IMR-90 (cell line): ENCODE results near the gene ZCCHC14. TPM values are rescaled to one million over a fixed set of nuclear protein-coding genes. Genes with fewer than 3 reads are reported as not detected.
A peak's percentile ranks its signal among the peaks of the same experiment; 100 is the strongest.

ENCODE experiments used
- ATAC-seq: fragments of 200-7000 bp; cut with Tn5 transposase; 2 replicates; pipeline ENCODE4 v1.9.1; 2020; ENCODE audit warnings: low read depth, mild to moderate bottlenecking, moderate library complexity
- BruUV-seq: library from RNA; stranded (reverse); fragments of 400-500 nt; replicated peaks from 2 replicates; lab custom pipeline; 2021; lab: Mats Ljungman, UMichigan
- CTCF ChIA-PET: fragments of 300-600 bp; formaldehyde crosslinking; extraction: SDS; loops from one replicate; lab custom pipeline; 2021; ENCODE audit warnings: antibody characterized with exemption; lab: Yijun Ruan, JAX
- POLR2A ChIA-PET: fragments of 300-600 bp; sonication (Branson Sonifier 250); formaldehyde crosslinking; loops from one replicate; lab custom pipeline; 2022; ENCODE audit warnings: antibody characterized with exemption; ENCODE audit not compliant: unreplicated experiment; lab: Charles Lee
- DNase-seq: peaks from one replicate; pipeline ENCODE4 v3.0.0; 2013
- H2AFZ ChIP-seq: replicated peaks from 2 replicates; pipeline ENCODE3; 2013; ENCODE audit warnings: low read length, mild to moderate bottlenecking; ENCODE audit not compliant: poor library complexity
- H2AK5ac ChIP-seq: 2 replicates; pipeline ENCODE4 v1.6.1; 2013; ENCODE audit warnings: low read depth, low read length, inconsistent platforms
- H2AK9ac ChIP-seq: replicated peaks from 2 replicates; pipeline ENCODE3; 2013; ENCODE audit warnings: mild to moderate bottlenecking, low read depth, low read length, moderate library complexity; ENCODE audit not compliant: poor library complexity
- H2BK120ac ChIP-seq: 2 replicates; pipeline ENCODE4 v1.6.1; 2013; ENCODE audit warnings: low read depth, low read length, inconsistent platforms
- H2BK15ac ChIP-seq: 3 replicates; pipeline ENCODE4 v1.6.1; 2013; ENCODE audit warnings: low read depth, low read length, inconsistent platforms
- H2BK20ac ChIP-seq: 2 replicates; pipeline ENCODE4 v1.6.1; 2013; ENCODE audit warnings: low read depth, mild to moderate bottlenecking, inconsistent platforms, low read length, moderate library complexity
- H2BK5ac ChIP-seq: 2 replicates; pipeline ENCODE4 v1.6.1; 2013; ENCODE audit warnings: mild to moderate bottlenecking, low read depth, low read length, inconsistent platforms; ENCODE audit not compliant: poor library complexity, severe bottlenecking
- H3K14ac ChIP-seq: replicated peaks from 2 replicates; pipeline ENCODE4 v1.6.1; 2013; ENCODE audit warnings: low read depth, low read length, inconsistent platforms
- H3K18ac ChIP-seq: 2 replicates; pipeline ENCODE4 v1.6.1; 2013; ENCODE audit warnings: low read depth, low read length, control low read depth
- H3K23ac ChIP-seq: 2 replicates; pipeline ENCODE4 v1.6.1; 2013; ENCODE audit warnings: low read depth, low read length, inconsistent platforms
- H3K27ac ChIP-seq: 2 replicates; pipeline ENCODE4 v1.5.1; 2013; ENCODE audit warnings: mild to moderate bottlenecking, control low read depth, low read length; ENCODE audit not compliant: insufficient read depth
- H3K27me3 ChIP-seq: 2 replicates; pipeline ENCODE4 v1.6.1; 2013; ENCODE audit warnings: low read length; ENCODE audit not compliant: control insufficient read depth, insufficient read depth
- H3K36me3 ChIP-seq: 2 replicates; pipeline ENCODE4 v1.6.1; 2013; ENCODE audit warnings: low read length, mixed read lengths; ENCODE audit not compliant: control insufficient read depth, insufficient read depth
- H3K4ac ChIP-seq: 2 replicates; pipeline ENCODE4 v1.6.1; 2013; ENCODE audit warnings: low read depth, low read length, inconsistent platforms
- H3K4me1 ChIP-seq: 2 replicates; pipeline ENCODE4 v1.6.1; 2013; ENCODE audit warnings: low read length, mixed read lengths; ENCODE audit not compliant: control insufficient read depth, insufficient read depth
- H3K4me2 ChIP-seq: 2 replicates; pipeline ENCODE4 v1.6.1; 2013; ENCODE audit warnings: low read depth, mild to moderate bottlenecking, control low read depth, low read length, moderate library complexity
- H3K4me3 ChIP-seq: 2 replicates; pipeline ENCODE4 v1.5.1; 2013; ENCODE audit warnings: low read depth, mild to moderate bottlenecking, control low read depth, low read length, moderate library complexity; ENCODE audit not compliant: insufficient read depth
- H3K56ac ChIP-seq: 2 replicates; pipeline ENCODE4 v1.6.1; 2013; ENCODE audit warnings: low read length, inconsistent platforms; ENCODE audit not compliant: insufficient read depth; ENCODE audit errors: extremely low read depth
- H3K79me1 ChIP-seq, 2 experiments: 2 replicates each; pipeline ENCODE4 v1.6.1; 2013; ENCODE audit warnings: low read length in 2 of 2, inconsistent platforms in 1 of 2, low read depth in 1 of 2
- H3K9ac ChIP-seq: 2 replicates; pipeline ENCODE4 v1.6.1; 2013; ENCODE audit warnings: low read depth, low read length, control low read depth
- H3K9me1 ChIP-seq: 2 replicates; pipeline ENCODE4 v1.6.1; 2013; ENCODE audit warnings: low read length, inconsistent platforms; ENCODE audit not compliant: insufficient read depth
- H3K9me3 ChIP-seq: 2 replicates; pipeline ENCODE4 v1.6.1; 2013; ENCODE audit warnings: low read length; ENCODE audit not compliant: control insufficient read depth, insufficient read depth
- H4K20me1 ChIP-seq: 2 replicates; pipeline ENCODE4 v1.6.1; 2013; ENCODE audit warnings: low read length, inconsistent platforms; ENCODE audit not compliant: insufficient read depth
- H4K5ac ChIP-seq: 2 replicates; pipeline ENCODE4 v1.6.1; 2013; ENCODE audit warnings: mild to moderate bottlenecking, low read depth, low read length, control low read depth
- H4K8ac ChIP-seq, 2 experiments: 2 replicates each; pipeline ENCODE4 v1.6.1; 2013; ENCODE audit warnings: low read depth in 2 of 2, low read length in 2 of 2, control low read depth in 1 of 2, inconsistent platforms in 1 of 2
- H4K91ac ChIP-seq: 2 replicates; pipeline ENCODE4 v1.6.1; 2013; ENCODE audit warnings: low read depth, low read length, inconsistent platforms; ENCODE audit not compliant: insufficient read depth
- BHLHE40 ChIP-seq: fragments of 150-350 bp; IDR thresholded peaks from 2 replicates; pipeline ENCODE4 v1.6.1; 2016; ENCODE audit warnings: mild to moderate bottlenecking, low read depth, low read length
- CEBPB ChIP-seq: IDR thresholded peaks from 2 replicates; pipeline ENCODE4 v1.6.1; 2012; ENCODE audit warnings: low read depth, low read length, improper control_type of control experiment
- CHD1 ChIP-seq: IDR thresholded peaks from 2 replicates; pipeline ENCODE4 v1.6.1; 2012; ENCODE audit warnings: low read depth, low read length, improper control_type of control experiment
- CTCF ChIP-seq: conservative IDR thresholded peaks from 2 replicates; pipeline ENCODE4 v1.5.1; 2012; ENCODE audit warnings: mild to moderate bottlenecking, low read depth, low read length, improper control_type of control experiment
- ELK1 ChIP-seq: fragments of 150-350 bp; IDR thresholded peaks from 2 replicates; pipeline ENCODE4 v1.6.1; 2016; ENCODE audit warnings: low read depth, mild to moderate bottlenecking, low read length, moderate library complexity, borderline replicate concordance
- FOS ChIP-seq: fragments of 150-350 bp; IDR thresholded peaks from 2 replicates; pipeline ENCODE4 v1.6.1; 2016; ENCODE audit warnings: low read depth, low read length
- MAFK ChIP-seq: IDR thresholded peaks from 2 replicates; pipeline ENCODE4 v1.6.1; 2012; ENCODE audit warnings: low read depth, low read length, improper control_type of control experiment
- MAZ ChIP-seq: IDR thresholded peaks from 2 replicates; pipeline ENCODE4 v1.6.1; 2012; ENCODE audit warnings: low read depth, mild to moderate bottlenecking, low read length, improper control_type of control experiment, moderate library complexity, borderline replicate concordance
- POLR2A ChIP-seq: IDR thresholded peaks from 2 replicates; pipeline ENCODE4 v1.6.1; 2012; ENCODE audit warnings: mild to moderate bottlenecking, low read depth, low read length
- RAD21 ChIP-seq: IDR thresholded peaks from 2 replicates; pipeline ENCODE4 v1.6.1; 2012; ENCODE audit warnings: low read length, improper control_type of control experiment
- RCOR1 ChIP-seq: IDR thresholded peaks from 2 replicates; pipeline ENCODE4 v1.6.1; 2012; ENCODE audit warnings: mild to moderate bottlenecking, low read length, improper control_type of control experiment; ENCODE audit not compliant: insufficient replicate concordance
- SMC3 ChIP-seq: fragments of 150-350 bp; IDR thresholded peaks from 2 replicates; pipeline ENCODE4 v1.6.1; 2016; ENCODE audit warnings: low read depth, mild to moderate bottlenecking, antibody characterized with exemption, low read length, moderate library complexity
- USF2 ChIP-seq: fragments of 150-350 bp; IDR thresholded peaks from 2 replicates; pipeline ENCODE4 v1.6.1; 2017; ENCODE audit warnings: mild to moderate bottlenecking, antibody characterized with exemption, low read length, low read depth
- WGBS, 2 experiments: methylation state at CpG; one replicate each; pipeline versions ENCODE4 v1.1.5 to v1.1.7; 2013; ENCODE audit warnings: missing lambda C conversion rate in 2 of 2; ENCODE audit not compliant: insufficient read length in 1 of 2; ENCODE audit errors: extremely low coverage in 2 of 2; 5-methylcytosine and 5-hydroxymethylcytosine counted together
- dilution Hi-C: fragments of 300-500 bp; cut with HindIII; formaldehyde crosslinking; loops from one replicate; pipeline ENCODE4 v1.14.3; 2018; ENCODE audit warnings: low sequenced_read_pairs; ENCODE audit not compliant: unreplicated experiment
- in situ Hi-C: fragments of 300-500 bp; cut with MboI; formaldehyde crosslinking; loops from 3 replicates; pipeline ENCODE4 v1.14.3; 2019; ENCODE audit warnings: low sequenced_read_pairs, inconsistent platforms, mixed read lengths
- intact Hi-C: fragments of 100-400 bp; cut with micrococcal nuclease; formaldehyde crosslinking; loops from 2 replicates; pipeline ENCODE4 v1.10.0; 2022
- polyA plus RNA-seq, 3 experiments: library from polyadenylated mRNA; depleted of rRNA; stranded (reverse); fragments of >200 nt; gene quantifications; 2 replicates each; pipeline ENCODE4 v1.2.3, GENCODE V29; 2012; ENCODE audit warnings: low replicate concordance in 1 of 3
- total RNA-seq: library from RNA; depleted of rRNA; stranded (reverse); fragments of >200 nt; gene quantifications from 2 replicates; pipeline ENCODE4 v1.2.3, GENCODE V29; 2012

Gene ZCCHC14
- total and polyA plus RNA-seq, 2 of the 4 experiments (the other 2 are of a cell fraction): 2.5 to 5.3 TPM

GRCh38 chr16:87492291-87492630, 563 bp downstream of the ZCCHC14 start:
- Histone ChIP-seq H3K18ac (no peak overlapping the region), H3K9ac (no peak overlapping the region), H2BK5ac (no peak overlapping the region), H2AK9ac (no peak overlapping the region), H2AK5ac (no peak overlapping the region), H3K27ac (no peak overlapping the region), H4K5ac (no peak overlapping the region), H3K23ac (no peak overlapping the region), H3K4me2 (no peak overlapping the region), H3K4ac (no peak overlapping the region), H3K27me3 (no peaks in the 10 kb centered on the region), H2BK120ac (no peak overlapping the region), H3K9me3 (no peaks in the 10 kb centered on the region), H4K91ac (no peak overlapping the region), H3K4me3 (peak overlapping the region; percentile 67), H2BK20ac (no peak overlapping the region), H2AFZ (no peak overlapping the region), H3K4me1 (peaks cover 16% of the 10 kb centered on the region), H2BK15ac (no peak overlapping the region), H3K36me3 (peaks cover 4% of the 10 kb centered on the region; the same call in 1 of the 2 replicates), H3K9me1 (peaks cover 3% of the 10 kb centered on the region), H3K56ac (no peak overlapping the region), H4K20me1 (peaks cover 42% of the 10 kb centered on the region), H3K79me1 (peaks cover 15 to 38% of the 10 kb centered on the region in 2 experiments), H4K8ac (no peak overlapping the region), H3K14ac (no peak overlapping the region)
- CTCF ChIA-PET: no interaction called here
- in situ Hi-C loops (no loop called here), dilution Hi-C loops (no loop called here), intact Hi-C loops (loop anchor here (2.0 to 5.0 kb wide), 3 partner anchors 45 to 91 kb away; no protein-coding TSS in a partner anchor)
- ATAC-seq (peak; percentile 3), DNase-seq (no peak)
- 0% methylated on average over 5 of the region's 74 CpGs; no CpG with 5 or more reads in 1 of the 2 experiments for WGBS, 2 experiments
- TF ChIP-seq RAD21 (no peak), BHLHE40 (no peak), POLR2A (no peak), MAZ (no peak), FOS (no peak), MAFK (no peak), RCOR1 (no peak), SMC3 (no peak), ELK1 (no peak), CTCF (no peak), CEBPB (no peak), CHD1 (no peak), USF2 (no peak)
- BruUV-seq: no TSS peak
- POLR2A ChIA-PET: no interaction called here
